HepG2 (cell line): ENCODE measurements around the gene ZBTB37. TPM values are rescaled to one million over a fixed set of nuclear protein-coding genes. Genes with fewer than 3 reads are reported as not detected.

ENCODE experiments used
- ADNP ChIP-seq: sonication (generic); formaldehyde crosslinking; IDR thresholded peaks from 2 replicates; pipeline ENCODE4 v1.4.0; 2020; ENCODE audit warnings: missing genetic modification reagents
- ARID5B ChIP-seq: IDR thresholded peaks from 2 replicates; pipeline ENCODE4 v1.4.0; 2020; ENCODE audit warnings: mild to moderate bottlenecking, missing genetic modification reagents
- EP300 ChIP-seq, 3 experiments: sonication (generic) in 1 of 3; formaldehyde crosslinking in 1 of 3; IDR thresholded peaks; 2 replicates each; pipeline versions ENCODE4 v1.5.1 to v1.6.1; 2011 to 2020; ENCODE audit warnings: low read depth in 2 of 3, low read length in 2 of 3, borderline replicate concordance in 1 of 3, improper control_type of control experiment in 1 of 3, mild to moderate bottlenecking in 1 of 3, missing genetic modification reagents in 1 of 3, moderate library complexity in 1 of 3
- GATAD2A ChIP-seq: IDR thresholded peaks from 2 replicates; pipeline ENCODE4 v1.6.1; 2016
- HDAC1 ChIP-seq: sonication (generic); formaldehyde crosslinking; IDR thresholded peaks from 2 replicates; pipeline ENCODE4 v1.5.1; 2020; ENCODE audit warnings: mild to moderate bottlenecking, missing genetic modification reagents
- IKZF4 ChIP-seq: sonication (generic); formaldehyde crosslinking; IDR thresholded peaks from 2 replicates; pipeline ENCODE4 v1.5.1; 2020; ENCODE audit warnings: borderline replicate concordance, mild to moderate bottlenecking, low read depth, missing genetic modification reagents; ENCODE audit errors: not compliant biosample characterization
- ISL2 ChIP-seq: sonication (generic); formaldehyde crosslinking; IDR thresholded peaks from 2 replicates; pipeline ENCODE4 v1.5.0; 2020; ENCODE audit warnings: missing genetic modification reagents
- KDM1A ChIP-seq: IDR thresholded peaks from 2 replicates; pipeline ENCODE4 v1.6.1; 2016; ENCODE audit warnings: missing compliant biosample characterization
- MIXL1 ChIP-seq: IDR thresholded peaks from 2 replicates; pipeline ENCODE4 v1.6.1; 2016
- NFAT5 ChIP-seq: sonication (generic); formaldehyde crosslinking; IDR thresholded peaks from 2 replicates; pipeline ENCODE4 v1.4.0; 2020; ENCODE audit warnings: missing genetic modification reagents
- SAP130 ChIP-seq: IDR thresholded peaks from 2 replicates; pipeline ENCODE4 v1.6.1; 2016; ENCODE audit warnings: low read depth
- ZMYM4 ChIP-seq: sonication (generic); formaldehyde crosslinking; IDR thresholded peaks from 2 replicates; pipeline ENCODE4 v1.8.1; 2023; ENCODE audit warnings: mild to moderate bottlenecking, missing genetic modification reagents
- ZNF260 ChIP-seq: sonication (generic); formaldehyde crosslinking; IDR thresholded peaks from 2 replicates; pipeline ENCODE4 v1.4.0; 2020; ENCODE audit warnings: missing genetic modification reagents, low read depth, mild to moderate bottlenecking, borderline replicate concordance
- ZNF556 ChIP-seq: sonication (generic); formaldehyde crosslinking; IDR thresholded peaks from 2 replicates; pipeline ENCODE4 v1.4.0; 2020; ENCODE audit warnings: mild to moderate bottlenecking, missing genetic modification reagents, borderline replicate concordance
- polyA plus RNA-seq, 8 experiments: library from polyadenylated mRNA; depleted of rRNA in 3 of 8; stranded (reverse) in 7 of 8; unstranded in 1 of 8; fragments of >200 nt; fragmentation: Illumina TruSeq in 4 of 8; extraction: Trizol in 4 of 8; gene quantifications; 2 replicates each; pipeline versions ENCODE4 v1.2.1 to v1.2.3, GENCODE V29; 2011 to 2016; ENCODE audit warnings: low read depth in 4 of 8, missing spikeins in 1 of 8, mixed read lengths in 1 of 8; ENCODE audit not compliant: insufficient read depth in 1 of 8
- total RNA-seq, 5 experiments: library from RNA; depleted of rRNA; stranded (reverse); fragments of >200 nt; fragmentation: Illumina TruSeq; extraction: Trizol; gene quantifications; 2 replicates each; pipeline ENCODE4 v1.2.3, GENCODE V29; 2016; ENCODE audit warnings: low read depth in 1 of 5

ZBTB37 gene
- total and polyA plus RNA-seq, 2 of the 13 experiments (the other 11 are each of a cell fraction or from before 2014, with no cell fraction given), result 2.6 to 7.7 TPM

GRCh38 chr1:173925306-173926242, 57.4 kb downstream of the ZBTB37 start (continued):
- TF ChIP-seq NFAT5 (no peak), ISL2 (CRISPR knock-in tag) (peak; percentile 59; the same call in 1 of the 2 replicates), MIXL1 (CRISPR knock-in tag) (0 out of 2 replicates have a peak, but pooled peaks have one; percentile 16), ARID5B (CRISPR knock-in tag) (peak; percentile 25; the same call in 1 of the 2 replicates), IKZF4 (no peak), KDM1A (0 out of 2 replicates have a peak, but pooled peaks have one; percentile 19), ZNF260 (no peak), GATAD2A (CRISPR knock-in tag) (peak; percentile 60), SAP130 (CRISPR knock-in tag) (peak; percentile 16; the same call in 1 of the 2 replicates), ZMYM4 (peak; percentile 59; the same call in 1 of the 2 replicates), ZNF556 (CRISPR knock-in tag) (no peak), EP300 (IDR thresholded peaks at IDR 0.05; ENCODE audit: low read depth in 2 of 2, low read length in 2 of 2) (peak in 1 of 2 experiments; percentile 45; a peak in 1 of 4 replicates), EP300 (CRISPR knock-in tag; IDR thresholded peaks at IDR 0.05; ENCODE audit: borderline replicate concordance) (no peak), HDAC1 (CRISPR knock-in tag) (peak; percentile 61), ADNP (CRISPR knock-in tag) (peak; percentile 64; the same call in 1 of the 2 replicates)
